Measurements from ENCODE around the gene ALOX12B.

DNA sequence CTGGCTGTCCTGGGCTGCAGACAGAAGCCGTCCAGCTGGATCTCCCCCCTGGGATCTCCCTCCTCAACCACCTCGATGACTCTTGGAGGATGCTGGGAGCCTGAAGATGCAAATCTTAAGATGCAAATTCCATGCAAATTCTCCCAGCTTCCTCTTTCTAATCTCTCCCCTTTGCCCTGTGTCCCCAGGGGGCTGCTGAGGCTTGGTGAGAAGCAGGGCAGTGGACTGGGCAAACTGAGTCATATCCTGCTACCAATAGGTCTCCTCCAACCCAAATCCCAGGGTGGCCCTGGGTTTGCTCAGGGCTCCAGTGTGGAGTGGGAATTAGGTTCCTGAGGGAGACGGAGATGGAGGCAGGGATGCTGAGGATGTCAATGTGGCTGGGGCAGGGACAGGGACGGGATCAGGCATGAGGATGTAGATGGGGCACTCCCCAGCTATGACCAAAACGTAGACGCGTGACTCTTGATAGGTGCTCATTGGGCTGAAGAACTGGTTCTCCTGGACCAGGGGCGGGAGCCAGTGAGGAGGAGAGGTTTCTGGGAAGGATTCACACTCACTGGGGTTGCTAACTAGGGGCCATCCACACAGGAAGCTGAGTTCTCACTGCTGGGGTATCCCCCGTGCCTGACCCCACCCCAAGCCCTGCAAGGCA lies 3.6 kb upstream of the ALOX12B start:
- TF ChIP-seq, protein P1, sequence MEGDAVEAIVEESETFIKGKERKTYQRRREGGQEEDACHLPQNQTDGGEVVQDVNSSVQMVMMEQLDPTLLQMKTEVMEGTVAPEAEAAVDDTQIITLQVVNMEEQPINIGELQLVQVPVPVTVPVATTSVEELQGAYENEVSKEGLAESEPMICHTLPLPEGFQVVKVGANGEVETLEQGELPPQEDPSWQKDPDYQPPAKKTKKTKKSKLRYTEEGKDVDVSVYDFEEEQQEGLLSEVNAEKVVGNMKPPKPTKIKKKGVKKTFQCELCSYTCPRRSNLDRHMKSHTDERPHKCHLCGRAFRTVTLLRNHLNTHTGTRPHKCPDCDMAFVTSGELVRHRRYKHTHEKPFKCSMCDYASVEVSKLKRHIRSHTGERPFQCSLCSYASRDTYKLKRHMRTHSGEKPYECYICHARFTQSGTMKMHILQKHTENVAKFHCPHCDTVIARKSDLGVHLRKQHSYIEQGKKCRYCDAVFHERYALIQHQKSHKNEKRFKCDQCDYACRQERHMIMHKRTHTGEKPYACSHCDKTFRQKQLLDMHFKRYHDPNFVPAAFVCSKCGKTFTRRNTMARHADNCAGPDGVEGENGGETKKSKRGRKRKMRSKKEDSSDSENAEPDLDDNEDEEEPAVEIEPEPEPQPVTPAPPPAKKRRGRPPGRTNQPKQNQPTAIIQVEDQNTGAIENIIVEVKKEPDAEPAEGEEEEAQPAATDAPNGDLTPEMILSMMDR (conservative IDR thresholded peaks at IDR 0.05; ENCODE audit: low read length): no peak
- TF ChIP-seq EZH2phosphoT487 (IDR thresholded peaks at IDR 0.05; ENCODE audit: borderline replicate concordance, low read depth, low read length): no peak
